Thyroid gland (tissue), 4 donors: ENCODE measurements around the gene DOCK9.

Experiments used
- POLR2A ChIP-seq, 2 donors: fragments of 450-650 bp; IDR thresholded peaks; one replicate each; pipeline ENCODE4 v1.6.1; 2017; ENCODE audit warnings: antibody characterized with exemption in 2 of 2, mild to moderate bottlenecking in 2 of 2, moderate library complexity in 1 of 2
- TF ChIP-seq, protein P1 (sequence below), 6 experiments: fragments of 200-600 bp in 3 of 6; fragments of 450-650 bp in 3 of 6; sonication (generic) in 3 of 6; IDR thresholded peaks; one replicate each; pipeline ENCODE4 v1.5.1; 2016 to 2019; ENCODE audit warnings: antibody characterized with exemption in 6 of 6, mild to moderate bottlenecking in 2 of 6, inconsistent platforms in 1 of 6, moderate library complexity in 1 of 6

DNA sequence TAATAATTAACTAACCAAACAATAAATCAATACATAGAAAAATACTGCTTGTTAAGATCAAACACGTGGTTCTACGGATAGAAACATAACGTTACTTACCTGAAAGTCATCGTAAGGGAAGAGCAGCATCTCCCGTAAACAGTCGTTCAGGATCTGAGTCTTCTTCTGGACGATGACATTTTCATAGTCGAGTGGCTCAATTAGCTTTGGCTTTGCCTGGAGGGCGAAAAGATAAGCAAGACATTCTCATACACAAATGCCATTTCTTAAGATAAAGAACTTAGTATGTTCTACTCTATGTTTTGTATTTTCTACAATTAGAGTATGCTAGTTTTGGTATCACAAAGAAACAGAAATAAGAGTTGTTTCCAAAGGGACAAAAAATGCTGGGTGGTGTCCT, 22.5 kb downstream of the DOCK9 start:
- no peak for TF ChIP-seq POLR2A (IDR thresholded peaks at IDR 0.05)
- TF ChIP-seq, protein P1, sequence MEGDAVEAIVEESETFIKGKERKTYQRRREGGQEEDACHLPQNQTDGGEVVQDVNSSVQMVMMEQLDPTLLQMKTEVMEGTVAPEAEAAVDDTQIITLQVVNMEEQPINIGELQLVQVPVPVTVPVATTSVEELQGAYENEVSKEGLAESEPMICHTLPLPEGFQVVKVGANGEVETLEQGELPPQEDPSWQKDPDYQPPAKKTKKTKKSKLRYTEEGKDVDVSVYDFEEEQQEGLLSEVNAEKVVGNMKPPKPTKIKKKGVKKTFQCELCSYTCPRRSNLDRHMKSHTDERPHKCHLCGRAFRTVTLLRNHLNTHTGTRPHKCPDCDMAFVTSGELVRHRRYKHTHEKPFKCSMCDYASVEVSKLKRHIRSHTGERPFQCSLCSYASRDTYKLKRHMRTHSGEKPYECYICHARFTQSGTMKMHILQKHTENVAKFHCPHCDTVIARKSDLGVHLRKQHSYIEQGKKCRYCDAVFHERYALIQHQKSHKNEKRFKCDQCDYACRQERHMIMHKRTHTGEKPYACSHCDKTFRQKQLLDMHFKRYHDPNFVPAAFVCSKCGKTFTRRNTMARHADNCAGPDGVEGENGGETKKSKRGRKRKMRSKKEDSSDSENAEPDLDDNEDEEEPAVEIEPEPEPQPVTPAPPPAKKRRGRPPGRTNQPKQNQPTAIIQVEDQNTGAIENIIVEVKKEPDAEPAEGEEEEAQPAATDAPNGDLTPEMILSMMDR (IDR thresholded peaks at IDR 0.05): no peak
